Measurements from ENCODE around the gene MINDY3.

The MINDY3 gene

GRCh38 chr10:15738270-15738925, 121.9 kb downstream of the MINDY3 start:
- DNase-seq (ENCODE audit: low read depth) = no peak

DNA sequence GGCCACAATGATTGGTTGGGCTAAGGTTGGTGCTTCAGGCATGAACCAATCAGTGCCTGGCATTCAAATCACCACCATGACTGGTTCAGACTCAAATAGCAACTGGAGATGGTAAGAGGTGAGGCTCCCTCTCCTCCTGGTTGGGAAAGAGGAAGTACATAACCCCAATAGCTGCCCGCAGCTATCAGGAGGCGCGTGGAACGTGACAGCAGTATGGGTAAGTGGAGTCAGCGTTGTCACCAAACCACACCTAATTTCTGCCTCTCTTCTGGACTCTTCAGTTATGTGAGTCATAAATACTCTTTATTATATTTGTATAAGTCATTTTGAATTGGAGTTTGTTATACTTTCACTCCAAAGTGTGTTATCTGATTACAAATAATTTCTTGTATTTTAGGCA, 122.7 kb downstream of the MINDY3 start:
- DNase-seq (ENCODE audit: low read depth) = no peak

DNA sequence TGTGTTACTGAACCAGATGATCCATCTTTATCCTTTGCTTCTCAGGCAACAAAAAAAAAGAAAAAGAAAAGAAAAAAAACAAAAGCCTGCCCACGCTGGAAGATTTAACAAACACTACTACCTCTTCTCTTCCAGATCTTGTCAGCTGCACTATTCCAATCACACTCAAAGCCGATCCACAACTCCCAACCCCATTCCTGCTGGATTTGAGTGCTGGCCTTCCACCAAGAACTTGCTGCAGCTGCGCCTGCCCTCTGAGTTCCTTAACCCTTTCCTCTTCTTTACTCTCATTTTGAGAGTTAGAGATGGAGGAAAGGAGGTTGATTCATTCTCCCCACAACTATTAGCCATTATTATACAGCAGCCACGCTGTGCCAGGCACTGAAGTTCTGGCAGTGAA, 124.5 kb downstream of the MINDY3 start:
- no peak for DNase-seq (ENCODE audit: low read depth)

GRCh38 chr10:15730341-15730740, 130.0 kb downstream of the MINDY3 start:
- no peak for DNase-seq (ENCODE audit: low read depth)

GRCh38 chr10:15729890-15730289, 130.4 kb downstream of the MINDY3 start:
- no peak for DNase-seq (ENCODE audit: low read depth)
